Keratinocyte (primary cell): ENCODE data around the gene LTF. TPM values are rescaled to one million over a fixed set of nuclear protein-coding genes. Genes with fewer than 3 reads are reported as not detected.

ENCODE experiments used
- DNase-seq: peaks from one replicate; pipeline ENCODE4 v3.0.0-alpha.2; 2011; ENCODE audit warnings: low read depth, missing footprints, low spot score
- FAIRE-seq: peaks from 2 replicates; lab custom pipeline; 2011; peaks lifted over from hg19 to GRCh38; lab: Jason Lieb, UNC
- H2AFZ ChIP-seq: 2 replicates; pipeline ENCODE4 v1.6.0; 2012; ENCODE audit warnings: low read length, control low read depth, inconsistent platforms; ENCODE audit not compliant: control insufficient read depth
- H3K27ac ChIP-seq: 2 replicates; pipeline ENCODE4 v1.5.1; 2011; ENCODE audit warnings: low read length; ENCODE audit not compliant: control insufficient read depth, insufficient read depth
- H3K27me3 ChIP-seq: 3 replicates; pipeline ENCODE4 v1.6.0; 2011; ENCODE audit warnings: low read length; ENCODE audit not compliant: control insufficient read depth, insufficient read depth; ENCODE audit errors: extremely low read depth
- H3K36me3 ChIP-seq, 2 experiments: 2 replicates in 1 of 2; 3 replicates in 1 of 2; pipeline ENCODE4 v1.5.1; 2011; ENCODE audit warnings: low read length in 2 of 2, mild to moderate bottlenecking in 1 of 2; ENCODE audit not compliant: control insufficient read depth in 2 of 2, insufficient read depth in 2 of 2; ENCODE audit errors: extremely low read depth in 1 of 2
- H3K4me1 ChIP-seq: 3 replicates; pipeline ENCODE4 v1.5.1; 2011; ENCODE audit warnings: low read length; ENCODE audit not compliant: control insufficient read depth, insufficient read depth; ENCODE audit errors: extremely low read depth
- H3K4me2 ChIP-seq: 3 replicates; pipeline ENCODE4 v1.6.0; 2011; ENCODE audit warnings: low read depth, low read length; ENCODE audit not compliant: control insufficient read depth, insufficient read depth; ENCODE audit errors: extremely low read depth
- H3K4me3 ChIP-seq, 3 experiments: fragments of 200-600 bp in 1 of 3; sonication (generic) in 1 of 3; 2 replicates in 2 of 3; 3 replicates in 1 of 3; pipeline ENCODE4 v1.5.1; 2011 to 2016; ENCODE audit warnings: low read length in 3 of 3, mild to moderate bottlenecking in 3 of 3, control low read depth in 2 of 3, inconsistent platforms in 1 of 3, low read depth in 1 of 3, mixed read lengths in 1 of 3, mixed run types in 1 of 3, moderate library complexity in 1 of 3; ENCODE audit not compliant: control insufficient read depth in 2 of 3, insufficient read depth in 2 of 3; ENCODE audit errors: extremely low read depth in 1 of 3
- H3K79me2 ChIP-seq: 2 replicates; pipeline ENCODE4 v1.6.0; 2012; ENCODE audit warnings: low read length; ENCODE audit not compliant: control insufficient read depth, insufficient read depth
- H3K9ac ChIP-seq: 3 replicates; pipeline ENCODE4 v1.6.0; 2011; ENCODE audit warnings: low read length; ENCODE audit not compliant: control insufficient read depth, insufficient read depth; ENCODE audit errors: extremely low read depth
- H3K9me1 ChIP-seq: 3 replicates; pipeline ENCODE4 v1.6.0; 2011; ENCODE audit warnings: low read length; ENCODE audit not compliant: control insufficient read depth, insufficient read depth; ENCODE audit errors: extremely low read depth
- H3K9me3 ChIP-seq: 2 replicates; pipeline ENCODE4 v1.5.1; 2012; ENCODE audit warnings: low read depth, low read length; ENCODE audit not compliant: control insufficient read depth
- H4K20me1 ChIP-seq: 3 replicates; pipeline ENCODE4 v1.6.0; 2011; ENCODE audit warnings: low read length; ENCODE audit not compliant: control insufficient read depth, insufficient read depth; ENCODE audit errors: extremely low read depth
- CTCF ChIP-seq, 3 experiments: IDR thresholded peaks in 1 of 3; conservative IDR thresholded peaks in 1 of 3; optimal IDR thresholded peaks in 1 of 3; 2 replicates in 2 of 3; 3 replicates in 1 of 3; pipeline versions ENCODE3 to v1.5.1; 2011; ENCODE audit warnings: low read length in 3 of 3, mild to moderate bottlenecking in 3 of 3, moderate library complexity in 2 of 3, control low read depth in 1 of 3, inconsistent platforms in 1 of 3; ENCODE audit not compliant: insufficient read depth in 2 of 3; ENCODE audit errors: extremely low read depth in 1 of 3
- EZH2 ChIP-seq: IDR thresholded peaks from one replicate; pipeline ENCODE4 v1.6.1; 2012; ENCODE audit warnings: inconsistent platforms, mild to moderate bottlenecking, low read length, moderate library complexity
- dilution Hi-C: fragments of 300-500 bp; cut with MboI; formaldehyde crosslinking; loops from one replicate; pipeline ENCODE4 v1.7.0; 2020; ENCODE audit warnings: low sequenced_read_pairs; ENCODE audit not compliant: extremely low pct_ligation_motif_present
- polyA plus RNA-seq, 5 experiments: library from polyadenylated mRNA; depleted of rRNA in 3 of 5; stranded (reverse) in 3 of 5; stranded (forward) in 1 of 5; unstranded in 1 of 5; fragments of >200 nt; gene quantifications; 1 replicate in 1 of 5; 2 replicates in 3 of 5; 3 replicates in 1 of 5; pipeline versions ENCODE4 v1.2.1 to v1.2.3, GENCODE V29; 2011 to 2012; ENCODE audit warnings: missing spikeins in 2 of 5, low read depth in 1 of 5, low replicate concordance in 1 of 5

The LTF gene
- polyA plus RNA-seq, 1 donor (not counting 4 experiments of a cell fraction or from before 2014, with no cell fraction given), result not detected

GRCh38 chr3:46489381-46489780 is 24.7 kb upstream of the LTF start:
- H3K27ac ChIP-seq, result no peak overlapping the region
- no peak for FAIRE-seq
- no peaks in the 10 kb centered on the region for H3K79me2 ChIP-seq
- dilution Hi-C loops, result loop anchor here (25.0 kb wide), 1 partner anchor 148 kb away; no protein-coding TSS in a partner anchor
- H2AFZ ChIP-seq, result no peak overlapping the region
- H3K9ac ChIP-seq, result no peak overlapping the region
- H3K4me2 ChIP-seq, result no peak overlapping the region
- H3K9me1 ChIP-seq, result no peaks in the 10 kb centered on the region
- TF ChIP-seq CTCF (optimal IDR thresholded peaks at IDR 0.05 in 1 of 3, IDR thresholded peaks at IDR 0.05 in 1 of 3, conservative IDR thresholded peaks at IDR 0.05 in 1 of 3; ENCODE audit: extremely low read depth in 1 of 3, insufficient read depth in 2 of 3, low read length in 3 of 3), result no peak
- no peak for TF ChIP-seq EZH2
- H3K4me3 ChIP-seq, result no peak overlapping the region
- DNase-seq, result no peak
- no peaks in the 10 kb centered on the region for H4K20me1 ChIP-seq
- H3K27me3 ChIP-seq, result no peaks in the 10 kb centered on the region
- H3K9me3 ChIP-seq, result no peaks in the 10 kb centered on the region
- peaks cover 13% of the 10 kb centered on the region for H3K4me1 ChIP-seq
- no peaks in the 10 kb centered on the region for H3K36me3 ChIP-seq

GRCh38 chr3:46488735-46489361 is 24.1 kb upstream of the LTF start:
- DNase-seq (peak; percentile 61), FAIRE-seq (peak; percentile 78)
- H3K9me1 ChIP-seq, result no peaks in the 10 kb centered on the region
- H3K9ac ChIP-seq, result no peak overlapping the region
- H2AFZ ChIP-seq, result no peak overlapping the region
- H3K9me3 ChIP-seq, result no peaks in the 10 kb centered on the region
- H3K27ac ChIP-seq, result no peak overlapping the region
- H3K36me3 ChIP-seq, result no peaks in the 10 kb centered on the region
- no peaks in the 10 kb centered on the region for H3K27me3 ChIP-seq
- H3K79me2 ChIP-seq, result no peaks in the 10 kb centered on the region
- no peaks in the 10 kb centered on the region for H4K20me1 ChIP-seq
- dilution Hi-C loops, result loop anchor here (25.0 kb wide), 1 partner anchor 148 kb away; no protein-coding TSS in a partner anchor
- H3K4me2 ChIP-seq, result no peak overlapping the region
- TF ChIP-seq CTCF (optimal IDR thresholded peaks at IDR 0.05 in 1 of 3, IDR thresholded peaks at IDR 0.05 in 1 of 3, conservative IDR thresholded peaks at IDR 0.05 in 1 of 3; ENCODE audit: extremely low read depth in 1 of 3, insufficient read depth in 2 of 3, low read length in 3 of 3) (peak; percentile 100), EZH2 (no peak)
- H3K4me3 ChIP-seq, result no peak overlapping the region
- H3K4me1 ChIP-seq, result peaks cover 13% of the 10 kb centered on the region
